ENCODE results near the gene DMD. TPM values are rescaled to one million over a fixed set of nuclear protein-coding genes. Genes with fewer than 3 reads are reported as not detected.

DMD gene
- total RNA-seq, 1 donor from 2014 or later, result 22.9 TPM

GRCh38 chrX:32495855-32496254, 715.5 kb downstream of the DMD start:
- no peaks in the 10 kb centered on the region for H3K27me3 Mint-ChIP-seq
- ATAC-seq (ENCODE audit: low read depth) (no peak), DNase-seq (no peak)
- no peaks in the 10 kb centered on the region for H3K36me3 Mint-ChIP-seq (ENCODE audit: low read depth)
- H3K9me3 Mint-ChIP-seq, result no peaks in the 10 kb centered on the region
- POLR2A ChIA-PET, result no interaction called here
- H3K27ac Mint-ChIP-seq, result no peak overlapping the region
- no peaks in the 10 kb centered on the region for H3K4me1 Mint-ChIP-seq
- CTCF ChIA-PET, result interaction anchor here (1.8 kb wide), 1 partner anchor 12 kb away, joined by 4 read pairs; no protein-coding TSS in a partner anchor
- intact Hi-C loops (cut with micrococcal nuclease), result no loop called here
- no peak overlapping the region for H3K4me3 Mint-ChIP-seq
- TF ChIP-seq CTCF (IDR thresholded peaks at IDR 0.05), result no peak

- ChIA-PET CTCF (no interaction called here), POLR2A (no interaction called here)
- TF ChIP-seq CTCF (IDR thresholded peaks at IDR 0.05), result no peak
- no peak for DNase-seq
- Mint-ChIP-seq H3K9me3 (no peaks in the 10 kb centered on the region), H3K4me3 (no peak overlapping the region), H3K36me3 (ENCODE audit: low read depth) (no peaks in the 10 kb centered on the region), H3K27ac (no peak overlapping the region), H3K27me3 (no peaks in the 10 kb centered on the region), H3K4me1 (no peaks in the 10 kb centered on the region)
- intact Hi-C loops (cut with micrococcal nuclease), result no loop called here
- ATAC-seq (ENCODE audit: low read depth), result no peak
These were observed 722.2 kb downstream of the DMD start for GRCh38 chrX:32489125-32489524.

GRCh38 chrX:32483534-32484136, 727.7 kb downstream of the DMD start:
- Mint-ChIP-seq H3K4me3 (no peak overlapping the region), H3K27me3 (no peaks in the 10 kb centered on the region), H3K36me3 (ENCODE audit: low read depth) (no peaks in the 10 kb centered on the region), H3K27ac (no peak overlapping the region), H3K4me1 (no peaks in the 10 kb centered on the region), H3K9me3 (no peaks in the 10 kb centered on the region)
- no peak for DNase-seq
- CTCF ChIA-PET, result interaction anchor here (1.7 kb wide), 1 partner anchor 13 kb away, joined by 4 read pairs; no protein-coding TSS in a partner anchor
- POLR2A ChIA-PET, result no interaction called here
- no peak for TF ChIP-seq CTCF (IDR thresholded peaks at IDR 0.05)
- intact Hi-C loops (cut with micrococcal nuclease), result loop anchor here (2.0 kb wide), 1 partner anchor 75 kb away; no protein-coding TSS in a partner anchor
- no peak for ATAC-seq (ENCODE audit: low read depth)

- no peaks in the 10 kb centered on the region for H3K36me3 Mint-ChIP-seq (ENCODE audit: low read depth)
- H3K27ac Mint-ChIP-seq, result no peak overlapping the region
- H3K4me3 Mint-ChIP-seq, result no peak overlapping the region
- intact Hi-C loops (cut with micrococcal nuclease), result no loop called here
- peaks cover 4% of the 10 kb centered on the region for H3K27me3 Mint-ChIP-seq
- H3K4me1 Mint-ChIP-seq, result no peaks in the 10 kb centered on the region
- ATAC-seq (ENCODE audit: low read depth) (no peak), DNase-seq (no peak)
- POLR2A ChIA-PET, result no interaction called here
- CTCF ChIA-PET, result no interaction called here
- no peaks in the 10 kb centered on the region for H3K9me3 Mint-ChIP-seq
- TF ChIP-seq CTCF (IDR thresholded peaks at IDR 0.05), result no peak
These were observed 731.3 kb downstream of the DMD start for GRCh38 chrX:32480019-32480418.

GRCh38 chrX:32472364-32472763, 739.0 kb downstream of the DMD start:
- CTCF ChIA-PET, result no interaction called here
- Mint-ChIP-seq H3K4me3 (no peak overlapping the region), H3K4me1 (no peaks in the 10 kb centered on the region), H3K27me3 (no peaks in the 10 kb centered on the region), H3K27ac (no peak overlapping the region), H3K9me3 (no peaks in the 10 kb centered on the region), H3K36me3 (ENCODE audit: low read depth) (no peaks in the 10 kb centered on the region)
- no peak for TF ChIP-seq CTCF (IDR thresholded peaks at IDR 0.05)
- POLR2A ChIA-PET, result no interaction called here
- intact Hi-C loops (cut with micrococcal nuclease), result no loop called here
- ATAC-seq (ENCODE audit: low read depth) (no peak), DNase-seq (no peak)
